KMS-11 (cell line): ENCODE measurements around the gene GLCCI1.

ENCODE experiments used
- H2AFZ ChIP-seq: fragments of 200-600 bp; sonication (generic); 2 replicates; pipeline ENCODE4 v1.6.1; 2016; ENCODE audit warnings: antibody characterized with exemption, mixed run types, low read depth
- H3K27ac ChIP-seq: fragments of 200-600 bp; sonication (generic); 2 replicates; pipeline ENCODE4 v1.6.1; 2016; ENCODE audit warnings: mild to moderate bottlenecking, mixed run types
- H3K27me3 ChIP-seq: fragments of 200-600 bp; sonication (generic); 2 replicates; pipeline ENCODE4 v1.6.1; 2017; ENCODE audit warnings: mild to moderate bottlenecking, low read depth, mixed run types, moderate library complexity; ENCODE audit not compliant: insufficient read depth
- H3K36me3 ChIP-seq: fragments of 200-600 bp; sonication (generic); 2 replicates; pipeline ENCODE4 v1.6.1; 2017; ENCODE audit warnings: mild to moderate bottlenecking, mixed run types; ENCODE audit not compliant: insufficient read depth
- H3K4me1 ChIP-seq: fragments of 200-600 bp; sonication (generic); 2 replicates; pipeline ENCODE4 v1.6.1; 2016; ENCODE audit warnings: mild to moderate bottlenecking, low read depth, mixed run types; ENCODE audit not compliant: poor library complexity, severe bottlenecking
- H3K4me2 ChIP-seq: fragments of 200-600 bp; sonication (generic); 2 replicates; pipeline ENCODE4 v1.7.0; 2016; ENCODE audit warnings: mild to moderate bottlenecking, mixed run types
- H3K4me3 ChIP-seq: fragments of 200-600 bp; sonication (generic); IDR thresholded peaks from 2 replicates; pipeline ENCODE4 v1.6.1; 2017; ENCODE audit warnings: low read depth, low read length, mixed read lengths; ENCODE audit not compliant: insufficient read depth
- H3K79me2 ChIP-seq: fragments of 200-600 bp; sonication (generic); 2 replicates; pipeline ENCODE4 v1.6.1; 2016; ENCODE audit warnings: low read depth, mixed run types; ENCODE audit not compliant: insufficient read depth
- H3K9ac ChIP-seq: fragments of 200-600 bp; sonication (generic); 2 replicates; pipeline ENCODE4 v1.6.1; 2016; ENCODE audit warnings: mild to moderate bottlenecking, mixed run types
- H4K20me1 ChIP-seq: fragments of 200-600 bp; sonication (generic); 2 replicates; pipeline ENCODE4 v1.6.1; 2016; ENCODE audit warnings: mild to moderate bottlenecking, mixed run types; ENCODE audit not compliant: insufficient read depth
- CTCF ChIP-seq: fragments of 200-600 bp; sonication (generic); conservative IDR thresholded peaks from 2 replicates; pipeline ENCODE4 v1.6.1; 2017; ENCODE audit warnings: low read depth, mild to moderate bottlenecking, antibody characterized with exemption, low read length, moderate library complexity, mixed read lengths

The GLCCI1 gene

GRCh38 chr7:8022628-8023027, 54.0 kb downstream of the GLCCI1 start:
- H3K36me3 ChIP-seq = peaks cover 10% of the 10 kb centered on the region; the same call in 1 of the 2 replicates
- H3K79me2 ChIP-seq = peaks cover 15% of the 10 kb centered on the region; the same call in 1 of the 2 replicates

GRCh38 chr7:8035192-8035591, 66.6 kb downstream of the GLCCI1 start:
- H3K9ac ChIP-seq = no peak overlapping the region

More at GRCh38 chr7:8022628-8023027, 54.0 kb downstream of the GLCCI1 start:
- Histone ChIP-seq H4K20me1 (no peaks in the 10 kb centered on the region; the same call in 1 of the 2 replicates), H3K4me1 (peaks cover 9% of the 10 kb centered on the region), H3K4me3 (no peak overlapping the region), H3K4me2 (no peak overlapping the region), H3K27ac (no peak overlapping the region), H3K27me3 (no peaks in the 10 kb centered on the region), H2AFZ (no peak overlapping the region), H3K9ac (no peak overlapping the region)
- no peak for TF ChIP-seq CTCF

GRCh38 chr7:8035647-8036518, 67.3 kb downstream of the GLCCI1 start:
- H2AFZ ChIP-seq = no peak overlapping the region
- H3K4me3 ChIP-seq = no peak overlapping the region
- TF ChIP-seq CTCF = peak; percentile 84
- peaks cover 13% of the 10 kb centered on the region; the same call in 1 of the 2 replicates for H3K36me3 ChIP-seq
- peak overlapping the region; percentile 21; the same call in 1 of the 2 replicates for H3K27ac ChIP-seq
- H3K9ac ChIP-seq = no peak overlapping the region
- no peaks in the 10 kb centered on the region for H3K27me3 ChIP-seq
- peak overlapping the region; percentile 13; the same call in 1 of the 2 replicates for H3K4me2 ChIP-seq
- peaks cover 53% of the 10 kb centered on the region for H3K4me1 ChIP-seq
- H4K20me1 ChIP-seq = no peaks in the 10 kb centered on the region
- 0 out of 2 replicates have a peak, but pooled peaks cover 11% of the 10 kb centered on the region for H3K79me2 ChIP-seq

More at GRCh38 chr7:8035192-8035591, 66.6 kb downstream of the GLCCI1 start:
- no peak for TF ChIP-seq CTCF
- no peaks in the 10 kb centered on the region for H4K20me1 ChIP-seq
- peaks cover 13% of the 10 kb centered on the region; the same call in 1 of the 2 replicates for H3K36me3 ChIP-seq
- H2AFZ ChIP-seq = no peak overlapping the region
- H3K4me1 ChIP-seq = peaks cover 48% of the 10 kb centered on the region
- H3K27me3 ChIP-seq = no peaks in the 10 kb centered on the region
- H3K27ac ChIP-seq = peak overlapping the region; percentile 21; the same call in 1 of the 2 replicates
- H3K4me3 ChIP-seq = no peak overlapping the region
- H3K4me2 ChIP-seq = peak overlapping the region; percentile 13; the same call in 1 of the 2 replicates
- 0 out of 2 replicates have a peak, but pooled peaks cover 11% of the 10 kb centered on the region for H3K79me2 ChIP-seq

GRCh38 chr7:8037151-8037550, 68.6 kb downstream of the GLCCI1 start:
- Histone ChIP-seq H3K4me3 (no peak overlapping the region), H3K27me3 (no peaks in the 10 kb centered on the region), H3K9ac (no peak overlapping the region), H3K27ac (no peak overlapping the region), H2AFZ (no peak overlapping the region), H3K36me3 (peaks cover 12% of the 10 kb centered on the region; the same call in 1 of the 2 replicates), H4K20me1 (no peaks in the 10 kb centered on the region), H3K79me2 (0 out of 2 replicates have a peak, but pooled peaks cover 11% of the 10 kb centered on the region), H3K4me1 (peaks cover 48% of the 10 kb centered on the region), H3K4me2 (no peak overlapping the region)
- TF ChIP-seq CTCF = no peak
